Activated CD4-positive, alpha-beta T cell treated with anti-CD3 and anti-CD28 coated beads, Interleukin-2, Interleukin-6, amounts not matched to agents 100 ng/mL and 50 ng/mL, durations not matched to agents 16 hours and 8 hours (primary cell): Measurements from ENCODE around the gene CCDC92.
"Not testable (repeated sequence)": the region's sequence is repeated elsewhere in the genome, so short reads cannot be mapped to it uniquely, and the experiment has no call there.

Source experiments
- DNase-seq: peaks from one replicate; pipeline ENCODE4 v3.0.0-alpha.2; 2020

Gene CCDC92

GRCh38 chr12:123935956-123936355, 36.7 kb downstream of the CCDC92 start:
- DNase-seq, result no peak

DNA sequence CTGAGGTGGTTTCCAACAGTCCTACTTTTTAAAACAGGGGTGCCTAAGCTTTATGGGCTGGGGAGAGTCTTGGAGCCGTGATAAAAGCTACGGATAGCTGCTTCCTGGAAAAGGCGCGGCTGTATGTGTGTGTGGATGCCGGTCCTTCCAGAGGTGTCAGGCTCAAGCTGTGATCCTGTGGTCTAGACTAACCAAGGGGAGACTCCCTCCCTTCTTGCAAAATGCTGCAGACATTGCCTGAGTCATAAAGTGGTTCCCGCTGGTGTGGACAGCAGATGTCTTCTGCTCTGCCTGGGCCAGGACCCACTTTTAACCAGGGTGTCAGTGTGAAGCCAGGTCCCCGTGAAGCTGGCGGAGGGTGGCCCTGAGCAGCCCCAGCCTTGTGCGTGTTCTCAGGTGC, 37.8 kb downstream of the CCDC92 start:
- DNase-seq, result no peak

DNA sequence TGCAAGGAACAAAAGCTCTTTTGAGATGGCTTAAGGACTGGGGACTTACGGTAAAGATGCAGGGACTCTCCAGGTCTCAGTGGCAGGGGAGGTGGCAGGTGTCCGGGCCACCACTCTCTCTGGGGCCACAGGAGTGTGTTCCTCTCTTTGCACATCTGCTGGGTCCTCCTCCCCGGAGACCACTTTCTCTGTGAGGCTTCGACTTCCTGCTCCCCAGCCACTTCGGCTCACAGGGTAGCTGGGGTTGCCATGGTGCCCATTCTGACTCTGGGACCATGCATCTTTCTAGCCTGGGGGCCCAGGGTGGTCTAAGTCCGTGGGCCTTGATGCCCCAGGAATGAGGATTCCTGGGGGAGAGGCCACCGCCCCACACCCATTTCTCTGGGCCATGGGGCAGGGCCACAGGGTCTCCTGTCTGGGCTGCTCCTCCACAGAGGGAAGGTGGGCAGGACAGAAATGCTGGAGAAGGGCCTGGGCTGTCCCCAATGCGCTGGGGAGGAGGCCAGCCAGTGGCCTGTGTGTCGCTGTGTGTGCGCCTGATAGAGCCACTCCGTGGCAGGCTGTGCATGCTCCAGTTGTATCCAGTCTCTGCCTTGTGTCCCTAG, 38.5 kb downstream of the CCDC92 start:
- no peak for DNase-seq

- DNase-seq, result no peak
These were observed 39.4 kb downstream of the CCDC92 start for GRCh38 chr12:123933214-123933613.

DNA sequence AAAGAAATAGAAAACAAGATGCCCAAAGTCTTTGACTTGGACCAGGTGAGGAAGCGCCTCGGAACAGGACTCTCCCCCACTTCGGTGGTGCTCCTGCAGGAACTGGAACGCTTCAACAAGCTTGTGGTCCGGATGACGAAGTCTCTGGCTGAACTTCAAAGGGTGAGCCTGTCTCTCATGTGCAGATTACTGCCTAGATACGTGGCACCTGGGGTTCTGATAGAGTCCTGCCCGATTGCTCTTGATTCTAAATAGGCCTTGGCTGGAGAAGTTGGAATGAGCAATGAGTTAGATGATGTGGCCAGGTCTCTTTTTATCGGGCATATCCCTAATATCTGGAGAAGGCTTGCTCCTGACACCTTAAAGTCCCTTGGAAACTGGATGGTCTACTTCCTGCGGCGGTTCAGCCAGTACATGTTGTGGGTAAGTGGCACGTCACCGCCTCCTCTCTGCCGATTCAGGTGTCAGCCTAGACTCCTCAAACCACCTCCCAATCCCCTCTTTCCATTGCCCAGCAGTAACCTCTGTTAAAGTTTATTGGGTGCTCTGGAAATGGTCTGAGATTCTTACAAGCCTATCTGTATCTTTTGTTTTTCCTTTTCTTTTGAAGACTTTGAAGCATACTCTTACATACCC, 40.8 kb downstream of the CCDC92 start:
- no peak for DNase-seq

DNA sequence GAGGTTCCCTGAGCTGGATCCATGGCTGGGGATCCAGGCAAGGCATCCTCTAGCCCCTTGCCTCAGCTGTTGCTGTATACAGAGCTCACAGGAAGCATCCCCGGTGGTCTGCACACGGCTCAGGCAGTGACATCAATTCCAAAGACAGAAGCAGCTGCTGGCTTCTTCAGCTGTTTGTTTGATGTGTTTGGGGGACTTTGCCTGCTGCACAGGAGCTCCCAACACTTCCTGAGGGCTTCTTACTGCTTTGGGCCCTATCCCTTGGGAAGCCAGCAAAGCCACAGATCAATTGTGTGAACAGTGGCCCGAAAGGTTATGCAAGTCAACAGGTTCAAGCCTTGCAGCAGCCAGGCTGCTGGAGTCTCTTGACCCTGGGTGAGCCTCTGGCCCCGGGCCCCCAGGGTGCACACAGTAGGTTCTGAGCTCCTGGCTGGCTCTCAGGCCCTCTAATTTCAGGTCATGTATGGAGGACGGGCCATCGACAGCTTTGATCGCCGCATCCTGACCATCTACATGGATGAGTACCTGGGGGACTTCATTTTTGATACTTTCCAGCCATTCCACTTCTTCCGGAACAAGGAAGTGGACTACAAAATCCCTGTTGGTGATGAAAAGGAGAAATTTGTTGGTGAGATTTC, 42.6 kb downstream of the CCDC92 start:
- no peak for DNase-seq

- DNase-seq, result no peak
These were observed 43.7 kb downstream of the CCDC92 start for GRCh38 chr12:123928897-123929296.

DNA sequence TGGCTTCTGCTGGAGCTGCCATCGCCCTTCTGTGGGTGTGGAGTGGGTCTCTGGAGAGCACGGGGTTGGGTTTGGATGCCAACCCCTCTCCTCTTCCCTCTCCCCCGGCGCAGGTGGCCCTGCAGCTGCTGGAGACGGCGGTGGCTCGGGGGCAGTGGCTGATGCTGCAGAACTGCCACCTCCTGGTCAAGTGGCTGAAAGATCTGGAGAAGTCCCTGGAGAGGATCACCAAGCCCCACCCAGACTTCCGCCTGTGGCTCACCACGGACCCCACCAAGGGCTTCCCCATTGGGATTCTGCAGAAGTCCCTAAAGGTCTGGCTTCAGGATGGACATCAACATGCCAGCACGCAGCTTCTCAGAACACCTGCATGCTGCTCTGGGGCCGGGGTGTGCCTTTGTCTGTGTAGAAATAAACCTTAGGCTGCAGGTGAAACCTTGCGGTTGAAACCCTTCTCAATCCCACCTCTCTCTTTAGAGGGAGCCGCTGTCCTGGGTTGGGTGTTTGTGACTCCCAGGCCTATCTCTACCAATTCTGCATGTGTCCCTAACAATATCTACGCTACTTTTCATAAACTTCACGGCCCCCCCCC, 44.3 kb downstream of the CCDC92 start:
- DNase-seq, result no peak

DNA sequence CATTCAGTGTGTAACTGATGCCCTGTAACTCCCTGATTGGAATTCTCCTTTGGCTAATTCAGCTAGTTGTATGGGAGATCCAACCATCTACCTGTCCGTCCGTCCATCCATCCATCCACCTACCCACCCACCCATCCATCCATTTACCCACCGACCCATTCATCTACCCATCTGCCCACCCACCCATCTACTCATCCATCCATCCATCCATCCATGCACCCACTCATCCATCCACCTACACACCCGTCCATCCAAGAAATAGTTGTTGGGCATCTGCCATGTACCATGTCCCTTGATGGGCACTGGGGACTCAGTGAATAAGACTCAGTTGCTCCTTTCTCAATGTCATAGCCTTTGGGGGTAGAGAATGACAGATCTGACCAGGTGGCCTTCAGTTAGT, 48.1 kb downstream of the CCDC92 start:
- DNase-seq, result no peak

- DNase-seq, result no peak
These were observed 48.7 kb downstream of the CCDC92 start for GRCh38 chr12:123923927-123924326.

- DNase-seq, result no peak
These were observed 49.6 kb downstream of the CCDC92 start for GRCh38 chr12:123923038-123923437.

DNA sequence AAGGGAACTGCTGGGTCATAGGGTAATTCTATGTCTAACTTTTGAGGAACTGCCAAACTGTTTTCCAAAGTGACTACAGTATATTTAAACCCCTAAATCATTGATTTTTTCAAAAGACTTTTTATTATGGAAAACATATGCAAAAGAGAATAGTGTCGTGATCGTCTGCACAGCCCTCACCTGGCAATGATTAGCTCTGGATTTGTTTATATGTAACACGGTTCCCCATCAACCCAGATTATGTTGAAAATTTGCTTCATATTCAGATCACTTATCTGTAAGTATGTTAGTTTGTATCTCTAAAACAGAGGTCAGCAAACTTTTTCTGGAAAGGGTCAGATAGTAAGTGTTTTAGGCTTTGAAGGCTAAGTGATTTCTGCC, 52.7 kb downstream of the CCDC92 start:
- no peak for DNase-seq

GRCh38 chr12:123917337-123917850, 55.2 kb downstream of the CCDC92 start:
- no peak for DNase-seq

DNA sequence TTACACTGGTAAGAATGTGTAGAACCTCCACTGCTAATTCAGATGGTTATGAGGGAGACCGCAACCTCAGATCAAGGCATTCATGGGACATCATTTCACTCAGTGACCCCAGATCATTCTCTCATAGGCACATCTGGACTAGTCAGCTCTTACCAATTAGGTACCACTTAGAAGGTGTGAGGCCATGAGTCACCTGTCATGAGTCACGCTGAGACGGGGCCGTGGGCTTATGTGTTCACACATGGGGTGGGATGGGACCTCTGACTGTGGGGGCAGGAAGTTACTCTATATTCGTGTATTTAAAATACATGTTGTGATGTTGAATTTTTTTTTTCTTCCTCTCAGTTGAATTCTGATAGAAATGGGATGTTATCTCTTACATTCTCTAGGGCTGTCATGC, 55.9 kb downstream of the CCDC92 start:
- peak; percentile 45 for DNase-seq

GRCh38 chr12:123914726-123915333, 57.8 kb downstream of the CCDC92 start:
- no peak for DNase-seq

DNA sequence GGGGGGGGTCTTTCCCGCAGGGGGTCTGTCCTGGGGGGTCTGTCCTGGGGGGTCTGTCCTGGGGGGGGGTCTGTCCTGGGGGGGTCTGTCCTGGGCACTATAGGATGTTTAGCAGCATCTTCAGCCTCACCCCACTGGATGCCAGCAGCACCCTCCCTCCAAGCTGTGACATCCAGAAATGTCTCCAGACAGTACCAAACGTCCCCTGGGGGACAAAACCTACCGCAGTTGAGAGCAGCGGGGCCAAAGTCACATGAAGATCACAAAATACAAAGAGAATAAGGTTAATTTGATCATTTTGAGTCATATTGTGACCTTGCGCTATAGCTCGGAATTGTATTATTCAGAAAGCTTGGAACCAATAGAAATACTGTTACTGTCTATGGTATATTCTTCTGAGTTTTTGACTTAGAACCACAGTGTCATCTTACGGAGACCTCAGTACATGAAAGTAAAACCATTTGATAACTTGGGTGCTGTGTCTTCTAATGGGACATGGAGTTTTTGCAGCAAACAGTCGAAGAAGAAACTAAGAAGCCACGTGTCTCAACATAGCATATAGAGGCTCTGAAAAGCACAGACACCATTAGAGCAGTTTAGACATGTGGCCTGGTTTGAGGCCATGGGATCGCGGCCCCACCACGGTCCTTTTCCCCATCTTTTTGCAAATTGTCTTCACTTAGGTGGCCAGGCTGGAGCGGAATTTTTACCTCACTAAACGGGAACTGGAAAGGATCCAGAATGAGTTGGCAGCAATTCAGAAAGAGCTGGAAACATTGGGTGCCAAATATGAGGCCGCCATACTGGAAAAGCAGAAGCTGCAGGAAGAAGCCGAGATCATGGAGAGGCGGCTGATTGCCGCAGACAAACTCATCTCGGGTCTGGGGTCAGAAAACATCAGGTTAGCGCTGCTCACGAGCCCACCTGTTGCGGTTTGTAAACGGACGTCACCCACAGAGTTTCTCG, 59.9 kb downstream of the CCDC92 start:
- DNase-seq, result no peak

DNA sequence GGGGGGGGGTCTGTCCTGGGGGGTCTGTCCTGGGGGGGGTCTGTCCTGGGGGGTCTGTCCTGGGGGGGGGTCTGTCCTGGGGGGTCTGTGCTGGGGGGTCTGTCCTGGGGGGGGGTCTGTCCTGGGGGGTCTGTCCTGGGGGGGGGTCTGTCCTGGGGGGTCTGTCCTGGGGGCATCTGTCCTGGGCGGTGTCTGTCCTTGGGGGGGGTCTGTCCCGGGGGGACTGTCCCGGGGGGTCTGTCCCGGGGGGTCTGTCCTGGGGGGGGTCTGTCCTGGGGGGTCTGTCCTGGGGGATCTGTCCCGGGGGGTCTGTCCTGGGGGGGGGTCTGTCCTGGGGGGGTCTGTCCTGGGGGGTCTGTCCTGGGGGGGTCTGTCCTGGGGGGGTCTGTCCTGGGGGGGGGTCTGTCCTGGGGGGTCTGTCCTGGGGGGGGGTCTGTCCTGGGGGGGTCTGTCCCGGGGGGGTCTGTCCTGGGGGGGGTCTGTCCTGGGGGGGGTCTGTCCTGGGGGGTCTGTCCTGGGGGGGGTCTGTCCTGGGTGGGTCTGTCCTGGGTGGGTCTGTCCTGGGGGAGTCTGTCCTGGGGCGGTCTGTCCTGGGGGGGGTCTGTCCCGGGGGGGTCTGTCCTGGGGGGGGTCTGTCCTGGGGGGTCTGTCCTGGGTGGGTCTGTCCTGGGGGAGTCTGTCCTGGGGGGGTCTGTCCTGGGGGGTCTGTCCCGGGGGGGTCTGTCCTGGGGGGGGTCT, 60.8 kb downstream of the CCDC92 start:
- not testable (repeated sequence) for DNase-seq

DNA sequence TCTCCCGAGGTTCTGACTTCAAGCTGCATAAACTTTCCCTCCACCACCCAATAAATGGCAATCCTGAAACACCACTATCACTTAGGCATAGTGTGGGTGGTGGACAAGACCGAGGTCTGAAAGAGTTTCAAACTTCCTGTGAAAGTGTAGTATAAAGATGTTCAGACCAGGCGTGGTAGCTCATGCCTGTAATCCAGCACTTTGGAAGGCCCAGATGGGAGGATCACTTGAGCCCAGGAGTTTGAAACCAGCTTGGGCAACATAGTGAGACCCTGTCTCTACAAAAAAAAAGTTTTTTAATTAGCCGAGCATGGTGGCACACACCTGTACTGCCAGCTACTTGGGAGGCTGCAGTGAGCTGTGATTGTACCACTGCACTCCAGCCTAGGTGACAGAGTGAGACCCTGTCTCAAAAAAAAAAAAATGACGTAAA, 61.9 kb downstream of the CCDC92 start:
- no peak for DNase-seq

DNA sequence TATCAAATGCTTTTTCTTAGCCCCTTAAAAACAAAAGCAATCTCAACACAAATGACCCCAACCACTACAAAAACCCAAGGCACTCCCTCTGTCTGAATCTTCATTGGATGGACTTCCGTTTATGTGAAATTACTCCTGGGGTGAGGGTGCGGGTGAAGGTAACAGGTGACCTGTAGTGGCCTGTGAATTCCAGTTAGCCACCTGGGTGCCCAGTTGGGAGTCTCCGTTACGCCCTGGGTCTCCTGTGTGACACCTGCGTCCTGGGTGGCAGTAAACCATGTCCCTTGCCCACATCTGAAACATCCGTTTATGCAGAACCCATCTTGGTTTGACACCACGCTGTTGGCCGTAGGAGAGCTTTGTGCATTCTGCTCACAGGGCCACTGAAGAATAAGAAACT, 62.6 kb downstream of the CCDC92 start:
- no peak for DNase-seq

- DNase-seq, result no peak
These were observed 63.5 kb downstream of the CCDC92 start for GRCh38 chr12:123908884-123909725.
